ENCODE results near the gene SEZ6L.
A peak's percentile ranks its signal among the peaks of the same experiment; 100 is the strongest.

SEZ6L gene

DNA sequence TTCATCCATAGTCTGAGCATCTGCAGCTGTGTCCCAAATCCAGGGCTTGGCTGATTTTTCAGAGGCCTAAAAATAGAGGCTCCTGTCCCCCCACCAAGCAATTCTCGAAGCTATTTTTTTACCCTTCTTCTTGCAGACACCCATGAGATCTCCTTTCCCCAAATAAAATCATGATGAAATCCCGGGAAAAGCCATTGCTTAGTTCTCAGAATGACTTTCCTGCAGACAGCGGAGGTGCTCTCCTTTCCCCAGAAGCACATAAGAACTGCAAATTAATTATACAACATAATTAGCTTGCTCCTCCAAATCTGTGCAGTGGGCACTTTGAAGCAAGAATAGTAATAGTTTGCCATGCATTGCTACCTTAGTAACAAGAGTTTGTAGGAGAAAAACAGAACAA is 176.2 kb downstream of the SEZ6L start:
- no peak for DNase-seq

DNA sequence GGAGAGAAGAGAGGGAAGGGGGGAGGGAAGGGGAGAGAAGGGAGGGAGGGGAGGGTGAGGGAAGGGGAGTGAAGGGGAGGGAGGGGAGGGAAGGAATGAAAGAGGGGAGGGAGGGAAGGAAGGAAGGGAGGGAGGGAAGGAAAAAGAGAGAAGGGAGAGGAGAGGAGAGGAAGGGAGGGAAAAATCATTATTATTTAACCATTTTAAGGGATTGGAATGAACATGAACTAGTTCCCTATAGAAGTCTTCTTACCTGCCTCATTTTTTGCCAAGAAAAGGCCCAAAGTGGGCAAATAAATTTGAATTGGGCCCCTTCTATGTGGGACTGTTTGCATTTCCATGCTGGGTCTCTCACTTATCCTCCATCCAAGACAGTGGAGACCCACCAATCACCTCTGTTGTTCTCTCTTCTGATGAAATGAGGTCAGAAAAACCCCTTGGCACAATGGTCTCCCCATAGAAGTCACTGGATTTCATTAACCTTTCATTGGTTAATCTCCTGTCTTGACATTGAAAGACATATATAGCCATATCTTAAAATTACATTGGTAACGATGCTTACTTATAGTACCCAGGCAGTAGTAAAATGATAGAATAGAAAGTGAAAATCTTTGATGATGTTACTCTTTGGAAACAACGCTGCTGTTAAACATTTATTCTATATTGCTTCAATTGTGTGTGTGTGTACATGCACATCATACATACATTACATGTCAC is 179.7 kb downstream of the SEZ6L start:
- no peak for DNase-seq

GRCh38 chr22:26354707-26355106 is 185.4 kb downstream of the SEZ6L start:
- DNase-seq = no peak

GRCh38 chr22:26357281-26357680 is 188.0 kb downstream of the SEZ6L start:
- DNase-seq = no peak

- no peak for DNase-seq
These were observed 188.6 kb downstream of the SEZ6L start for GRCh38 chr22:26357813-26358212.

DNA sequence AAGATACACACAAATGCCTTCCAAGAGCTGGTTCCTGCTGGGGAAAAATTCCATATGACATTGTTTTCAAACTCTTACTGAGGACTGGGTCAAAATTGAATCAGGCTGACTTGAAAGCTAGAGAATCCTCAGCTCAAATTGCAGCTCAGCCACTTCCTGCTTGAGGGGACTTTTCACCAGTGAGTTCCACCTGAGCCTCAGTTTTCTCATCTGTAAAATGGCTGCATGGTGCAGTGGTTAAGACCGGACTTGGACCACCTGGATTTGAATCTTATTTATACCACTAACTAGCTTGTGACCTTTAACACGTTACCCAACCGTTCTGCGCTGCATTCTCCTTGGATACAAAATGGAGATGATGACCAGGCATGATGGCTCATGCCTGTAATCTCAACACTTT is 189.9 kb downstream of the SEZ6L start:
- DNase-seq = no peak

GRCh38 chr22:26360169-26360885 is 191.1 kb downstream of the SEZ6L start:
- peak; percentile 51 for DNase-seq

GRCh38 chr22:26362471-26362870 is 193.2 kb downstream of the SEZ6L start:
- no peak for DNase-seq

DNA sequence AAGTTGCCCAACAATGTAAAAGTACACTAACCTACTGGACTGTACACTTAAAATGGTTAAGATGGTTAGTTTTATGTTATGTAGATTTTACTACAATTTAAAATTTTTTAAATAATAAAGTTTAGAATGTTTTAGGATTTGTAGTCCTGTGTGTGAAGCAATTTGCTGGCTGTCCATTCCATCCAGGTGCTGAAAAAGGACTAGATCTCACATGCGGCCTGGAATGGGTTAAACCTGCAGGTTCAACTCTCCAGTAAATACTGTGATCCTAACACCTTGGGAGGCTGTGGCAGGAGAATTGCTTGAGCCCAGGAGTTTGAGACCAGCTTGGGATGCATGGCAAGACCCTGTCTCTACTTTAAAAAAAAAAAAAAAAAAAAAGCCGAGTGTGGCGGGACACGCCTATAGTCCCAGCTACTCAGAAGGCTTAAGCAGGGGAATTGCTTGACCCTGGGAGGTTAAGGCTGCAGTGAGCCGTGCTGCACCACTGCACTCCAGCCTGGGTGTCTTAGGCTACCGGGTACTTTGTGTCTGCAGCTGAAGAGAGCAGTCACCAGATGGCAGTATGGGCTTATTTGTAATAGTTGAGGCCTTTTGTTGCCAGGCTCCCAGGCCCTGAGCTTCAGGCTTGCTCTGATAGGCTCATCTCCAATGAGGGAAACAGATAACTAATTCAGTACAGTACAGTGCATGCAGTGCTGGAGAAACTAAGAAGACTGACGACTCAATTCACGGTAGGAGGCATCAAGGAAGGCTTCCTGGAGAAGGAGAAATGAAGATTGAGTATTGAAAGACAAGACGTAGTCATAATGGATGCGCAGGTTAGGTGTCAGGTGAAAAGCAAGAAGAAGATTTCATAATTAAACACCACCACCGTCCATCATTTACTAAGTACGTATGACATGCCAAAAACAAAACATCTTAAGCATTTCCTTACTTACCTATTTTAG is 195.1 kb downstream of the SEZ6L start:
- peak; percentile 79 for DNase-seq

GRCh38 chr22:26367402-26368245 is 198.4 kb downstream of the SEZ6L start:
- peak; percentile 45 for DNase-seq

DNA sequence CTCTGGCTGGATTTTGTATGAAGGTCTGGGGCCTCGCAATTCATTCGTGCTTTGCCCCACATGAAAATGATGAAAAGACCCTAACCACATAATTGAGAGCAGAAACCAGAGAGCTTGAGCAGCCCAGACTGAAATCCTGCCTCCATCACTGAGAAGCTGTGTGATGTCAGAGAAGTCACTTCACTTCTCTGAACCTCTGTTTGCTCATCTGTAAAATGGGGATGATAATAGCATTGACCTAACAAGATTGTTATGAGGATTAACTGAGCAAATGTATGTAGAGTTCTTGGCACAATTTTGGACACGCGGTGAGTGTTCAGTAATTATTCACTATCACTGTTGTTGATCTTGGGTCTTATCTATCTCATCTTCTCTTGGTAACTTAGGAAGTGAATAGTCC is 203.6 kb downstream of the SEZ6L start:
- DNase-seq = no peak

GRCh38 chr22:26374391-26375026 is 205.2 kb downstream of the SEZ6L start:
- DNase-seq = no peak

- DNase-seq = peak; percentile 9
These were observed 208.0 kb downstream of the SEZ6L start for GRCh38 chr22:26377170-26377830.

DNA sequence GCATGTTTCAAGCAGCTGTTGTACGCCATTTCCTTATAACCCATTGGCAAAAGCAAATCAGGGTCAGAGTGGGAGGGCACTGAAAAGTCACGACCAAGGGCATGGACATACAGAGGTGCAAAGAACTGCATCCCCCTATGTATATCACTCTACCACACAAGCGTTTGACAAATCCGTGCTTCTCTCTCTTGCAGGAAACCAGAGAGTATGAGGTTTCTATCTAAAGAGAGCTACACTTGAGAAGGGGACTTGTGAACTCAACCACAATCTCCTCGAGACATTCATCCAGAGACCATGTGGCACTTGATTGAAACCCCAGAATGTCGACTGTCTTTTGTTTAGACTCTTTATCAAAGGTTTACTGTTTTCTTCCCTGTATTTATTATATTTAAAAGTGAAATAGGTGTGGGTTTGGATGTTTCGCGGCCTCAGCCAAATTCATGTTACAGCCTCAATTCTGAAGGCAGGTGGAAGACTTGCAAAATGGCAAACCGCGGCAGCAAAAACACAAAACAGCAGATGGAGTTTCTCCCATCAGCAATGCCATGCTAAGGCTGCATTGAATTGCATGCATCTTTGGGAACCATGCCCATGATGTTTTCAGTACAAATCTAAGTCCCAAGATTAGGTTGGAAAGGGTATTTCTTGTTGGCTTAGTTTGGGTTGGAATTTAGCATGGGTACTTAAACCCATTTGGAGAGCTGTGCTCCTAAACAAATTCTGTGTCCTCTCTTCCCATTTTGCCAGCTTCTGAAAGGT is 211.0 kb downstream of the SEZ6L start:
- DNase-seq = no peak

GRCh38 chr22:26382782-26383181 is 213.5 kb downstream of the SEZ6L start:
- no peak for DNase-seq

- DNase-seq = no peak
These were observed 214.8 kb downstream of the SEZ6L start for GRCh38 chr22:26383968-26384556.

- DNase-seq = no peak
These were observed 215.9 kb downstream of the SEZ6L start for GRCh38 chr22:26385164-26385563.

DNA sequence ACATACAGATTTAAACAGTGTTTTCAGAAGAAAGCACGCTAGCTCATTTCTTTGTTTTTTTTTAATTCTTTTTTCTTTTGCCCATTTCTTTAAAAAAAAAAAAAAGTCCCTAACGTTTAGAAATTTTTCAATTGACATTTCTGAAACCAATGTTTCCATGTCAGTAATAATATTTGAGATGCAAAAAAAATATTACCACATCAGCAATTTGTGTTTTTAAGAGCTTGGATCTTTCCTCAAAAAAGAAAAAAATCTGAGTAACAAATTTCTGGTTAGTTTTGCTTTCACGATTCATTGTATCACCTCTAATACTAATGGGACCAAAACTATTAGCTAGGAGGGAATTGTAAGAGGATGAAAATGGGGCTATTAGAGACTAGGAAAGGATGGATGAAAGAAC is 219.9 kb downstream of the SEZ6L start:
- no peak for DNase-seq

DNA sequence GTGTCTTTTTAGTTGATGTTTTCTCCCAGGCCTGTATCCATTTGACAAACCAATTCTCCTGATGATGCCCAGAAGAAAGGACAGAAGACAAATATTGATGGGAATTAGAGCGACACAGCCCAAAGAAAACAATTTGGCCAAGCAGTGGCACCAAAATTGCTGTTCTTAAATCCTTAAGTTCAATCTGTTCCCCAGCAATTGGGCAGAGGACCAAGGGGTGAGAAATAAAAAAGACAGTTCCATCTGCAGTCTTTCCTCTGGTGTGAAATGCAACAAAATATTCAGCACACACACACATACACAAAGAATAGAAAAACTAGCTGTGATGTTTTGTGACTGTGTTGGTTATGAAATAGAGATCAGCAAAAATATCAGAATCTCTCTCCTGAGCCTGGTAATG is 221.8 kb downstream of the SEZ6L start:
- DNase-seq = no peak

DNA sequence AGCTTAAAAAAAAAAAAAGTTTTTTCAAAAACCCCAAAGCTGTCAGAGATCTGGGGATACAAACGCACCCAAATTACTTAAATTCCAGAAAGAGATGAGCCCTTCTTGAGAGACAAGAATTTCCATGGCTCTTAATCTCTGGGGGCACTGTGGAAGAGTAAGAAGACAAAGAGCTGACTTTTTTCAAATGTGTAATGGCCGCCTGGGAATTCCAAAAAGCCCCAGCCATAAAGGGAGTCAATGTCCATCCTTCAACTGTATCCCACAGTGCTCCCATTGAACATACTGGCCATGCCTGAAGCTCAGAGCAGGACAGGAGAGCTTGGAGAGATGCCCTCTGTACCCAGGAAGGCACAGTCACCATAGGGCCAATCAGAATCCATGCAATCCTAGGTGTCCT is 222.4 kb downstream of the SEZ6L start:
- no peak for DNase-seq

Data from DMS53 (cell line).